CD4-positive, alpha-beta T cell treated with Interleukin-6 at 100 ng/mL for 8 hours (primary cell): ENCODE measurements around the gene SLC13A3.

Experiments used
- DNase-seq: peaks from one replicate; pipeline ENCODE4 v3.0.0-alpha.2; 2020; ENCODE audit warnings: mixed read lengths, low spot score

Gene SLC13A3

GRCh38 chr20:46558511-46558959 lies 92.7 kb downstream of the SLC13A3 start:
- no peak for DNase-seq

GRCh38 chr20:46557231-46557956 lies 93.9 kb downstream of the SLC13A3 start:
- DNase-seq: no peak

- no peak for DNase-seq
Observed at GRCh38 chr20:46555370-46555956, 95.8 kb downstream of the SLC13A3 start.

GRCh38 chr20:46554828-46555227 lies 96.4 kb downstream of the SLC13A3 start:
- no peak for DNase-seq

GRCh38 chr20:46553926-46554325 lies 97.3 kb downstream of the SLC13A3 start:
- DNase-seq: no peak

GRCh38 chr20:46552460-46553420 lies 98.5 kb downstream of the SLC13A3 start:
- DNase-seq: peak; percentile 12

- no peak for DNase-seq
Observed at GRCh38 chr20:46551522-46552381, 99.5 kb downstream of the SLC13A3 start.

GRCh38 chr20:46550461-46550860 lies 100.8 kb downstream of the SLC13A3 start, which contains the start of gene OCSTAMP:
Gene OCSTAMP (minus strand): TSS chr20:46550654. CDS start chr20:46550560, 94 bp downstream.
- DNase-seq: no peak

GRCh38 chr20:46549188-46549972 lies 101.9 kb downstream of the SLC13A3 start:
- no peak for DNase-seq

GRCh38 chr20:46548688-46549087 lies 102.6 kb downstream of the SLC13A3 start:
- DNase-seq: no peak

- no peak for DNase-seq
Observed at GRCh38 chr20:46547995-46548394, 103.3 kb downstream of the SLC13A3 start.

- no peak for DNase-seq
Observed at GRCh38 chr20:46546936-46547335, 104.3 kb downstream of the SLC13A3 start.

GRCh38 chr20:46546298-46546697 lies 105.0 kb downstream of the SLC13A3 start:
- DNase-seq: no peak

GRCh38 chr20:46545827-46546138 lies 105.5 kb downstream of the SLC13A3 start:
- no peak for DNase-seq

GRCh38 chr20:46545077-46545826 lies 106.0 kb downstream of the SLC13A3 start:
- DNase-seq: peak; percentile 13

- no peak for DNase-seq
Observed at GRCh38 chr20:46544576-46544975, 106.7 kb downstream of the SLC13A3 start.

GRCh38 chr20:46543959-46544358 lies 107.3 kb downstream of the SLC13A3 start:
- no peak for DNase-seq

- DNase-seq: no peak
Observed at GRCh38 chr20:46543033-46543432, 108.2 kb downstream of the SLC13A3 start.

- no peak for DNase-seq
Observed at GRCh38 chr20:46541229-46541935, 109.9 kb downstream of the SLC13A3 start.
